ENCODE results near the gene RNF138. TPM values are rescaled to one million over a fixed set of nuclear protein-coding genes. Genes with fewer than 3 reads are reported as not detected.

Gene RNF138
- polyA plus RNA-seq, 1 donor (not counting 4 experiments of a cell fraction or from before 2014, with no cell fraction given), result 18.0 TPM

Small RNA genes lying within 50 kb of the gene (small RNA-seq; reads per million reads assigned to genes)
- gene RNA5SP453 (ENCODE audit: insufficient read length in 3 of 3, low read depth in 3 of 3, low replicate concordance in 1 of 3), result 0 to 0.25 (median 0) reads per million in 3 experiments

Other genes with a start within 250 kb of the RNF138 start
- 40.7 to 64.8 TPM (median 60.8 TPM) in 3 replicates for gene TRAPPC8, start 148.7 kb upstream of the RNF138 start, polyA plus RNA-seq
- 3.2 to 4.5 TPM (median 3.9 TPM) in 3 replicates for gene RNF125, start 73.0 kb upstream of the RNF138 start, polyA plus RNA-seq
- 0.03 TPM in 1 of 3 replicates, not detected in the others for gene MEP1B, start 98.2 kb downstream of the RNF138 start, polyA plus RNA-seq